ENCODE results near the gene SEMA5B. TPM values are rescaled to one million over a fixed set of nuclear protein-coding genes. Genes with fewer than 3 reads are reported as not detected.

SEMA5B gene
- total and polyA plus RNA-seq, 8 donors = 0.52 to 11.0 (median 1.3) TPM

DNA sequence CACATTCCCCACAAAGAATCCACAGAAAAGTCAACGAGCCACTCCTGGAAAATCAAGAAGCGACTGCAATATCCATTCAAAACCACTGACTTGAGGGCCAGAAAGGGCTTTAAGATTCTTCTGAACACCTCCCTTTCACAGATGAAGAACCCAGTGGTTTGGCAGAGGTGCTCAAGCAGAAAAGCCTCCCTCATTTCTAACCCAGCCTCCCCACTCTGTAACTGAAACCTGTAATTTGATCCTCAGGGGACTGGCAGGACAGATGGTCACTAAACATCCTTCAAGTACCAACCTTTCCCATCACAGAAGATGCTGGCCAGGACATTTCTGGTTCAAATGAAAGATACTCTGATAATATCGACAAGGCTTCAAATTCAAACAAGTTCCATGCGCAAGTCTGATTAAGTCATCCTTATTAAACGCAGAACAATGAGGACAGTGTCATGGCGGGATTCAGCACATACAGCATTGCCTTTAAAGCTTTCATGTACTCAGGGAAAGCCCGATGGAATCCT, 5.5 kb downstream of the SEMA5B start:
- no peak overlapping the region for H3K4me3 ChIP-seq
- FAIRE-seq = no peak
- intact Hi-C loops (cut with DNase I) = loop anchor here in 1 of 3 donors (10.0 kb wide), 1 partner anchor 77 kb away; no protein-coding TSS in a partner anchor
- H3K27me3 ChIP-seq = peaks cover 0 to 4% (median 0%) of the 10 kb centered on the region in 4 donors
- DNase-seq = no peak
- no peak overlapping the region for H3K27ac ChIP-seq
- no peak for ATAC-seq
- H3K36me3 ChIP-seq = no peaks in the 10 kb centered on the region
- H3K4me1 ChIP-seq = peaks cover 0 to 7% (median 4%) of the 10 kb centered on the region in 3 donors
- H3K9me3 ChIP-seq = no peaks in the 10 kb centered on the region
- TF ChIP-seq, protein P1, sequence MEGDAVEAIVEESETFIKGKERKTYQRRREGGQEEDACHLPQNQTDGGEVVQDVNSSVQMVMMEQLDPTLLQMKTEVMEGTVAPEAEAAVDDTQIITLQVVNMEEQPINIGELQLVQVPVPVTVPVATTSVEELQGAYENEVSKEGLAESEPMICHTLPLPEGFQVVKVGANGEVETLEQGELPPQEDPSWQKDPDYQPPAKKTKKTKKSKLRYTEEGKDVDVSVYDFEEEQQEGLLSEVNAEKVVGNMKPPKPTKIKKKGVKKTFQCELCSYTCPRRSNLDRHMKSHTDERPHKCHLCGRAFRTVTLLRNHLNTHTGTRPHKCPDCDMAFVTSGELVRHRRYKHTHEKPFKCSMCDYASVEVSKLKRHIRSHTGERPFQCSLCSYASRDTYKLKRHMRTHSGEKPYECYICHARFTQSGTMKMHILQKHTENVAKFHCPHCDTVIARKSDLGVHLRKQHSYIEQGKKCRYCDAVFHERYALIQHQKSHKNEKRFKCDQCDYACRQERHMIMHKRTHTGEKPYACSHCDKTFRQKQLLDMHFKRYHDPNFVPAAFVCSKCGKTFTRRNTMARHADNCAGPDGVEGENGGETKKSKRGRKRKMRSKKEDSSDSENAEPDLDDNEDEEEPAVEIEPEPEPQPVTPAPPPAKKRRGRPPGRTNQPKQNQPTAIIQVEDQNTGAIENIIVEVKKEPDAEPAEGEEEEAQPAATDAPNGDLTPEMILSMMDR (IDR thresholded peaks at IDR 0.05) = no peak
- 75 to 85% methylated on average over 7 of the region's 7 CpGs for WGBS, 2 donors

DNA sequence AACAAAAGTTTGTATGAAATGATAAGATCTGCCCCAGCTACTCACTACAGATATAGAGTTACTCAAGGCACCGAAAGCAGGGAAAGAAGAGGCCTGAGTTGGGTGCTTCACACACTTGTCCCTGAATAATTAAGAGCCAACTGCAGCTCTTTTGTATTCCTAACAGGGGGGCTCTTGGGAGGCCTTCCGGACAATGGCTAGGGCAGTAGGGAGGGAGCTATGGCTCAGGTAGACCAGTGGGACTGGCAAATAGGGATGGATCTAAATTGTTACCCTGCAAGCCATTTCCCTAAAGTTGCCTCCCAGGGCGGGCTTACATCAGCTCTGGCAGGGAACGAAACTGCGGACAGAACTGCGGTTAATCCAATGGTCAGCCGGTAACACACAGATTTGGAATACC, 6.2 kb downstream of the SEMA5B start:
- Histone ChIP-seq H3K4me3 (no peak overlapping the region), H3K9me3 (no peaks in the 10 kb centered on the region), H3K36me3 (no peaks in the 10 kb centered on the region), H3K27me3 (peaks cover 0 to under 1% (median 0%) of the 10 kb centered on the region in 4 donors), H3K27ac (no peak overlapping the region), H3K4me1 (peaks cover 0 to under 1% (median 0%) of the 10 kb centered on the region in 3 donors)
- DNase-seq (no peak), ATAC-seq (no peak), FAIRE-seq (no peak)
- TF ChIP-seq, protein P1 (IDR thresholded peaks at IDR 0.05) = no peak
- intact Hi-C loops (cut with DNase I) = loop anchor here in 1 of 3 donors (10.0 kb wide), 1 partner anchor 77 kb away; no protein-coding TSS in a partner anchor
- 89 to 91% methylated on average over 7 of the region's 7 CpGs for WGBS, 2 donors

DNA sequence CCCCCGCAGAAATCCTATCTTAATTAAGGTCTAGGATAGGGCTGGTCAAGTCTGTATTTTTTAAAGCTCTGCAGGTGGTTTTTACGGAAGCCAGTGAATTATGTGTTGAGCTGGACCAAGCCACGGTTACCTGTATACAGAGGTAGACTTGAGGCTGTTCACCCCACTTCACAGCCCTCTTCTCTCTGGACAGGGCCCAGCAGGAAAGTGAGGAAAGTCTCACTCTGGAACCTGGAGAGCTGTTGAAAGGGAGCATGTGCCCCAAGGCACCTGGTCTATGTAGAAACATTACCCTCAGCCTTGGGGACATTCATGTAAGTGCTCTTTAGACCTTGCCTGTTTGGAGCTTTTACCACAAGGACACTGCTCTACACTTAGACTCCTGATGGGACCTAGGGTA, 6.9 kb downstream of the SEMA5B start:
- H3K4me1 ChIP-seq = no peaks in the 10 kb centered on the region
- H3K36me3 ChIP-seq = no peaks in the 10 kb centered on the region
- intact Hi-C loops (cut with DNase I) = loop anchor here in 1 of 3 donors (10.0 kb wide), 1 partner anchor 76 kb away; no protein-coding TSS in a partner anchor
- no peak overlapping the region for H3K27ac ChIP-seq
- DNase-seq (no peak), ATAC-seq (no peak), FAIRE-seq (no peak)
- H3K27me3 ChIP-seq = no peaks in the 10 kb centered on the region
- no peak overlapping the region for H3K4me3 ChIP-seq
- TF ChIP-seq, protein P1 (IDR thresholded peaks at IDR 0.05) = no peak
- H3K9me3 ChIP-seq = no peaks in the 10 kb centered on the region
- WGBS, 2 donors = 78 to 97% methylated on average over 3 of the region's 3 CpGs

DNA sequence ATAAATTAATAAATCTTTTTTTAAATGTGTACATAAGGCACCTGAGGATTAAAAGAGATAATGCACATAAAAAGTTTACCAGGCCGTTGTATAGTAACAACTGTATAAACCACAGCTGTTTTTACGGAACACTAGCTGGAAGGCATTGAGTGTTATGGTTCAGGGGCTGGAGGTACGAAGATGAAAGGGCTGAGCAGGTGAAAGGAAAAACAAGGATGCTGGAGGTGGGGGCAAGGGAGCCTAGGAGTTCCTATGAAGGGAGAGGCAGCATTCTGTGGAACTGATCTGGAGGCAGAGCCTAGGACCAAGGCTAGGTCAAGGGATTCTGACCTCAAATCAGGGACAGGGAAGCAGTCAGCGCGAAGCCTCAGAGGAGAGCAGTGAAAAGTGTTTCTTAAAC, 8.0 kb downstream of the SEMA5B start:
- WGBS, 2 donors = 89 to 95% methylated on average over 5 of the region's 5 CpGs
- DNase-seq = no peak
- H3K27me3 ChIP-seq = no peaks in the 10 kb centered on the region
- intact Hi-C loops (cut with DNase I) = no loop called here
- H3K27ac ChIP-seq = no peak overlapping the region
- TF ChIP-seq, protein P1 (IDR thresholded peaks at IDR 0.05) = no peak
- H3K4me3 ChIP-seq = no peak overlapping the region
- no peak for FAIRE-seq
- ATAC-seq = no peak
- no peaks in the 10 kb centered on the region for H3K4me1 ChIP-seq
- H3K9me3 ChIP-seq = no peaks in the 10 kb centered on the region
- H3K36me3 ChIP-seq = no peaks in the 10 kb centered on the region

DNA sequence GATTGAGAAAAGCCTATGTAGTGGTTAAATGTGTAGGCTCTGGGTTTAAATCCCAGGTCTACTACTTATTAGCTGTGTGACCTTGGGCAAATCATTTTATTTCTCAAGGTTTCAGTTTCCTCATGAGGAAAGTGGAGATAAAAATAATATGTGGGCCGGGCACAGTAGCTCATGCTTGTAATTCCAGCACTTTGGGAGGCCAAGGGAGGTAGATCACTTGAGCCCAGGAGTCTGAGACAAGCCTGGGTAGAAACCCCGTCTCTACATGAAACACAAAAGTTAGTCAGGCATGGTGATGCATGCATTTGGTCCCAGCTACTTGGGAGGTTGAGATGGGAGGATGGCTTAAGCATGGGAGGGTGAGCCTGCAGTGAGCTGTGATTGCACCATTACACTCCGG, 8.4 kb downstream of the SEMA5B start:
- Histone ChIP-seq H3K27me3 (no peaks in the 10 kb centered on the region), H3K4me3 (no peak overlapping the region), H3K9me3 (no peaks in the 10 kb centered on the region), H3K27ac (no peak overlapping the region), H3K4me1 (no peaks in the 10 kb centered on the region), H3K36me3 (no peaks in the 10 kb centered on the region)
- ATAC-seq = no peak
- intact Hi-C loops (cut with DNase I) = no loop called here
- no peak for FAIRE-seq
- 69 to 78% methylated on average over 3 of the region's 3 CpGs for WGBS, 2 donors
- DNase-seq = no peak
- TF ChIP-seq, protein P1 (IDR thresholded peaks at IDR 0.05) = no peak
